ENCODE measurements around the gene TBCC. TPM values are rescaled to one million over a fixed set of nuclear protein-coding genes. Genes with fewer than 3 reads are reported as not detected.
A peak's percentile ranks its signal among the peaks of the same experiment; 100 is the strongest.
"Not testable (repeated sequence)": the region's sequence is repeated elsewhere in the genome, so short reads cannot be mapped to it uniquely, and the experiment has no call there.

TBCC gene
- total RNA-seq, 1 donor from 2014 or later = 36.6 TPM

- TF ChIP-seq, protein P1, sequence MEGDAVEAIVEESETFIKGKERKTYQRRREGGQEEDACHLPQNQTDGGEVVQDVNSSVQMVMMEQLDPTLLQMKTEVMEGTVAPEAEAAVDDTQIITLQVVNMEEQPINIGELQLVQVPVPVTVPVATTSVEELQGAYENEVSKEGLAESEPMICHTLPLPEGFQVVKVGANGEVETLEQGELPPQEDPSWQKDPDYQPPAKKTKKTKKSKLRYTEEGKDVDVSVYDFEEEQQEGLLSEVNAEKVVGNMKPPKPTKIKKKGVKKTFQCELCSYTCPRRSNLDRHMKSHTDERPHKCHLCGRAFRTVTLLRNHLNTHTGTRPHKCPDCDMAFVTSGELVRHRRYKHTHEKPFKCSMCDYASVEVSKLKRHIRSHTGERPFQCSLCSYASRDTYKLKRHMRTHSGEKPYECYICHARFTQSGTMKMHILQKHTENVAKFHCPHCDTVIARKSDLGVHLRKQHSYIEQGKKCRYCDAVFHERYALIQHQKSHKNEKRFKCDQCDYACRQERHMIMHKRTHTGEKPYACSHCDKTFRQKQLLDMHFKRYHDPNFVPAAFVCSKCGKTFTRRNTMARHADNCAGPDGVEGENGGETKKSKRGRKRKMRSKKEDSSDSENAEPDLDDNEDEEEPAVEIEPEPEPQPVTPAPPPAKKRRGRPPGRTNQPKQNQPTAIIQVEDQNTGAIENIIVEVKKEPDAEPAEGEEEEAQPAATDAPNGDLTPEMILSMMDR (IDR thresholded peaks at IDR 0.05; ENCODE audit: insufficient read depth, low read length, severe bottlenecking) = no peak
- no peaks in the 10 kb centered on the region for H3K36me3 ChIP-seq (ENCODE audit: control insufficient read depth, insufficient read depth, low read length)
- FAIRE-seq (no peak), DNase-seq (ENCODE audit: low read depth) (no peak)
- no peak overlapping the region for H3K4me3 ChIP-seq (ENCODE audit: low read depth, low read length)
- no peaks in the 10 kb centered on the region for H3K27me3 ChIP-seq (ENCODE audit: control insufficient read depth, insufficient read depth, low read length)
Observed at GRCh38 chr6:42735976-42736375, 9.9 kb downstream of the TBCC start.

DNA sequence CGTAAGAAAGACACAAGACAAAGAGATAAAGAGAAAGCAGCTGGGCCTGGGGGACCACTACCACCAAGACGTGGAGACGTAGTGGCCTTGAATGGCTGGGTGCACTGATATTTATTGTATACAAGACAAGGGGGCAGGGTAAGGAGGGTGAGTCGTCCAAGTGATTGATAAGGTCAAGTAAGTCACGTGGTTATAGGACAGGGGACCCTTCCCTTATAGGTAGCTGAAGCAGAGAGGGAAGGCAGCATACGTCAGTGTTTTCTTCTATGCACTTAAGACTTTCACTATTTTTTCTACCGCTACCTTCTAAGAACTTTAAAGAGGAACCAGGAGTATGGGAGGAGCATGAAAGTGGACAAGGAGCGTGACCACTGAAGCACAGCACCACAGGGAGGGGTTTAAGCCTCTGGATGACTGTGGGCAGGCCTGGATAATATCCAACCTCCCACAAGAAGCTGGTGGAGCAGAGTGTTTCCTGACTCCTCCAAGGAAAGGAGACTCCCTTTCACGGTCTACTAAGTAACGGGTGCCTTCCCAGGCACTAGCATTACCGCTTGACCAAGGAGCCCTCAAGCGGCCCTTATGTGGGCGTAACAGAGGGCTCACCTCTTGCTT, 11.9 kb downstream of the TBCC start:
- H3K27me3 ChIP-seq (ENCODE audit: control insufficient read depth, insufficient read depth, low read length); DNase-seq (ENCODE audit: low read depth); H3K36me3 ChIP-seq (ENCODE audit: control insufficient read depth, insufficient read depth, low read length); H3K4me3 ChIP-seq (ENCODE audit: low read depth, low read length); FAIRE-seq: not testable (repeated sequence)

DNA sequence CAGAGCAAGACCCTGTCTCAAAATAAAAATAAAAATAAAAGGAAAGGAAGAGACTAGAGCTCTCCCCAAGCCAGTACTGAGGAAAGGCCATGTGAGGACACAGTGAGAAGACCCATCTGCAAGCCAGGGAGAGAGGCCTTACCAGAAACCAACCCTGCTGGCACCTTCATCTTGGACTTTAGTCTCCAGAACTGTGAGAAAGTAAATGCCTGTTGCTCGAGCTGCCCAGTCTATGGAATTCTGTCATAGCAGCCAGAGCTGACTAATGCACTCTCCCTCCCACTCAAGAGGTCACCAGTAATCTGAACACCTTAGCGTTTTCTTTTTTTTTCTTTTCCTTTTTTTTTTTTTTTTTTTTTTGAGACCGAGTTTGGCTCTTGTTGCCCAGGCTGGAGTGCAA, 16.2 kb downstream of the TBCC start:
- Histone ChIP-seq H3K27me3 (ENCODE audit: control insufficient read depth, insufficient read depth, low read length) (no peaks in the 10 kb centered on the region), H3K4me3 (ENCODE audit: low read depth, low read length) (no peak overlapping the region), H3K36me3 (ENCODE audit: control insufficient read depth, insufficient read depth, low read length) (no peaks in the 10 kb centered on the region)
- FAIRE-seq = no peak
- peak; percentile 40 for DNase-seq (ENCODE audit: low read depth)
- TF ChIP-seq, protein P1 (IDR thresholded peaks at IDR 0.05; ENCODE audit: insufficient read depth, low read length, severe bottlenecking) = no peak

GRCh38 chr6:42727627-42728026, 18.3 kb downstream of the TBCC start:
- DNase-seq (ENCODE audit: low read depth) = no peak
- Histone ChIP-seq H3K4me3 (ENCODE audit: low read depth, low read length) (no peak overlapping the region), H3K27me3 (ENCODE audit: control insufficient read depth, insufficient read depth, low read length) (no peaks in the 10 kb centered on the region), H3K36me3 (ENCODE audit: control insufficient read depth, insufficient read depth, low read length) (no peaks in the 10 kb centered on the region)
- TF ChIP-seq, protein P1 (IDR thresholded peaks at IDR 0.05; ENCODE audit: insufficient read depth, low read length, severe bottlenecking) = no peak
- FAIRE-seq = no peak

- H3K27me3 ChIP-seq (ENCODE audit: control insufficient read depth, insufficient read depth, low read length) = no peaks in the 10 kb centered on the region
- TF ChIP-seq, protein P1 (IDR thresholded peaks at IDR 0.05; ENCODE audit: insufficient read depth, low read length, severe bottlenecking) = no peak
- FAIRE-seq (no peak), DNase-seq (ENCODE audit: low read depth) (no peak)
- H3K36me3 ChIP-seq (ENCODE audit: control insufficient read depth, insufficient read depth, low read length) = no peaks in the 10 kb centered on the region
- H3K4me3 ChIP-seq (ENCODE audit: low read depth, low read length) = peak overlapping the region; percentile 43
Observed at GRCh38 chr6:42727087-42727611, 18.8 kb downstream of the TBCC start.

- no peaks in the 10 kb centered on the region for H3K36me3 ChIP-seq (ENCODE audit: control insufficient read depth, insufficient read depth, low read length)
- peak; percentile 69 for DNase-seq (ENCODE audit: low read depth)
- TF ChIP-seq, protein P1 (IDR thresholded peaks at IDR 0.05; ENCODE audit: insufficient read depth, low read length, severe bottlenecking) = peak; percentile 76
- peak overlapping the region; percentile 43 for H3K4me3 ChIP-seq (ENCODE audit: low read depth, low read length)
- no peak for FAIRE-seq
- H3K27me3 ChIP-seq (ENCODE audit: control insufficient read depth, insufficient read depth, low read length) = no peaks in the 10 kb centered on the region
Observed at GRCh38 chr6:42726485-42727086, 19.3 kb downstream of the TBCC start.
